Measurements from ENCODE around the gene CLDN9.

DNA sequence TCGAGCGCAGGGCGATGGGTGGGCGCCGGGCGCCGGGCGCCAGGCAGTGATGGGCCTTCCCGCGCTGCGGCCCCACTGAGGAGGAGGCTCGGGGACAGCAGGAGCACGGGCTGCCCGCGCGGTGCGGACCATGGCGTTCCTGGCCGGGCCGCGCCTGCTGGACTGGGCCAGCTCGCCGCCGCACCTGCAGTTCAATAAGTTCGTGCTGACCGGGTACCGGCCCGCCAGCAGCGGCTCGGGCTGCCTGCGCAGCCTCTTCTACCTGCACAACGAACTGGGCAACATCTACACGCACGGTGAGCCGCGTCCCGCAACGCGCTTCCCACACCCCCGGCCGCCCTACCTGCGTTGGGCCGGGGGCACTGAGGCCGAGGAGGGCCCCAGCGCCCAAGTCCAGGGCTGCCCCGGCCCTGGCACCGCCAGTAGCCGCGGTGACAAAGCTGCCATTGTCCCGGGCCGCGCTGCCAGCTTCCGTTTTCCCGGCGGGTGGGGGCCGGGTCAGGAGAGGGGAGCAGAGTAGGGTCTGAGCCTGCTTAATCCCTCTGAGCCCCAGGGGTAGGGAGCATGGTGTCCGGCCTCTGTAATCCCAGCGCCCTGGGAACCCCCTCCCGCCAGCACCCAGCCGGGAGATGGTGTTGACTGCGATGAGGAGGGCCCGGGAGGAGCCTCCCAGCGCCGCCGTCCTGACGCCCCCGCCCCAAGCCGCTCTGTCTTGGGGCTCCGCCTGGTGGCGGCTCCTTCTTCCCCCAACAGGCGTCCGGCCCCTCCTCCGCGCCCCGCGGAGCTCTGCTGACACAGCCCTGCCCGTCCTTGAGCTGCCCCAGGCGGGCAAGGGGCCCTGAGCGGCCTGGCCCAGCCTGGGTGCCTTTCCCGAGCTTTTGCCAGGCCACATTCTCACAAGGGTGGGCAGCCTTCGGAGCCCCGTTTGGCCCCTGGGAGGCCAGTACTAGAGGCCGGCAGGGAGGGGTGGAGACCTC is 42.9 kb upstream of the CLDN9 start:
- no peak for TF ChIP-seq POLR2A (IDR thresholded peaks at IDR 0.05)
- TF ChIP-seq POLR2AphosphoS5 (IDR thresholded peaks at IDR 0.05; ENCODE audit: insufficient read depth in 1 of 2, low read depth in 1 of 2): no peak
